DOHH2 (cell line): Measurements from ENCODE around the gene BANP.

Source experiments
- H3F3A ChIP-seq: fragments of 200-600 bp; sonication (generic), shearing (Covaris generic); 2 replicates; pipeline ENCODE4 v1.6.0; 2016; ENCODE audit warnings: antibody characterized with exemption, mild to moderate bottlenecking; ENCODE audit not compliant: control insufficient read depth, insufficient read depth
- H3K27ac ChIP-seq: fragments of 200-600 bp; sonication (generic); 2 replicates; pipeline ENCODE4 v1.5.1; 2014; ENCODE audit warnings: low read depth, mild to moderate bottlenecking, low read length, moderate library complexity
- H3K27me3 ChIP-seq: fragments of 200-600 bp; sonication (generic); 2 replicates; pipeline ENCODE4 v1.6.1; 2014; ENCODE audit warnings: mild to moderate bottlenecking, low read length, mixed read lengths; ENCODE audit not compliant: control insufficient read depth
- H3K36me3 ChIP-seq: fragments of 200-600 bp; sonication (generic); 2 replicates; pipeline ENCODE4 v1.6.1; 2014; ENCODE audit warnings: mild to moderate bottlenecking, low read length, moderate library complexity, mixed read lengths; ENCODE audit not compliant: control insufficient read depth
- H3K4me1 ChIP-seq: fragments of 200-600 bp; sonication (generic); 2 replicates; pipeline ENCODE4 v1.6.1; 2014; ENCODE audit warnings: mild to moderate bottlenecking, low read length, mixed read lengths; ENCODE audit not compliant: control insufficient read depth
- H3K4me2 ChIP-seq: fragments of 200-600 bp; sonication (generic); 2 replicates; pipeline ENCODE4 v1.6.0; 2014; ENCODE audit warnings: mild to moderate bottlenecking, low read length, moderate library complexity
- H3K4me3 ChIP-seq: fragments of 200-600 bp; sonication (generic); 2 replicates; pipeline ENCODE4 v1.5.1; 2014; ENCODE audit warnings: mild to moderate bottlenecking, low read length, mixed read lengths
- H3K79me2 ChIP-seq: fragments of 200-600 bp; sonication (generic); 2 replicates; pipeline ENCODE4 v1.6.1; 2014; ENCODE audit warnings: mild to moderate bottlenecking, low read length, mixed read lengths; ENCODE audit not compliant: control insufficient read depth
- H3K9me2 ChIP-seq: fragments of 200-600 bp; sonication (generic); replicated peaks from 2 replicates; pipeline ENCODE4 v1.6.1; 2014; ENCODE audit warnings: mild to moderate bottlenecking, low read length, mixed read lengths; ENCODE audit not compliant: control insufficient read depth
- H3K9me3 ChIP-seq: fragments of 200-600 bp; sonication (generic); 2 replicates; pipeline ENCODE4 v1.6.1; 2014; ENCODE audit warnings: antibody characterized with exemption, low read length, mixed read lengths; ENCODE audit not compliant: control insufficient read depth, insufficient read depth
- H4K20me1 ChIP-seq: fragments of 200-600 bp; sonication (generic); 2 replicates; pipeline ENCODE4 v1.6.0; 2014; ENCODE audit warnings: low read depth, mild to moderate bottlenecking, antibody characterized with exemption, low read length, moderate library complexity; ENCODE audit not compliant: control insufficient read depth, insufficient read depth
- CTCF ChIP-seq: fragments of 200-600 bp; sonication (generic); IDR thresholded peaks from one replicate; pipeline ENCODE4 v1.5.1; 2014; ENCODE audit warnings: antibody characterized with exemption, mild to moderate bottlenecking, low read depth, low read length; ENCODE audit not compliant: poor library complexity, severe bottlenecking
- EZH2phosphoT487 ChIP-seq: fragments of 200-600 bp; sonication (generic); IDR thresholded peaks from 2 replicates; pipeline ENCODE4 v1.6.1; 2017; ENCODE audit warnings: borderline replicate concordance, mild to moderate bottlenecking, antibody characterized with exemption, low read length, moderate library complexity, mixed read lengths

The BANP gene

GRCh38 chr16:87938412-87938949 is 12.8 kb upstream of the BANP start:
- H3K4me2 ChIP-seq = no peak overlapping the region
- 0 out of 2 replicates have a peak, but pooled peaks cover 3% of the 10 kb centered on the region for H3K27me3 ChIP-seq
- H4K20me1 ChIP-seq = no peaks in the 10 kb centered on the region
- no peak overlapping the region for H3K4me3 ChIP-seq
- H3K9me3 ChIP-seq = no peaks in the 10 kb centered on the region
- H3K36me3 ChIP-seq = no peaks in the 10 kb centered on the region
- no peaks in the 10 kb centered on the region for H3K9me2 ChIP-seq
- no peak overlapping the region for H3K27ac ChIP-seq
- no peak for TF ChIP-seq EZH2phosphoT487
- TF ChIP-seq CTCF = no peak
- H3F3A ChIP-seq = no peaks in the 10 kb centered on the region
- no peaks in the 10 kb centered on the region for H3K4me1 ChIP-seq
- H3K79me2 ChIP-seq = no peaks in the 10 kb centered on the region

GRCh38 chr16:87939562-87940423 is 11.4 kb upstream of the BANP start:
- no peaks in the 10 kb centered on the region for H3F3A ChIP-seq

GRCh38 chr16:87942680-87943079 is 8.6 kb upstream of the BANP start:
- Histone ChIP-seq H3K36me3 (no peaks in the 10 kb centered on the region), H3F3A (no peaks in the 10 kb centered on the region), H3K79me2 (no peaks in the 10 kb centered on the region), H3K9me2 (no peaks in the 10 kb centered on the region), H3K27me3 (0 out of 2 replicates have a peak, but pooled peaks cover 7% of the 10 kb centered on the region), H3K4me3 (no peak overlapping the region), H3K4me2 (no peak overlapping the region), H3K9me3 (no peaks in the 10 kb centered on the region), H3K27ac (no peak overlapping the region), H3K4me1 (no peaks in the 10 kb centered on the region), H4K20me1 (no peaks in the 10 kb centered on the region)
- TF ChIP-seq EZH2phosphoT487 (no peak), CTCF (no peak)

More at GRCh38 chr16:87939562-87940423, 11.4 kb upstream of the BANP start:
- Histone ChIP-seq H3K27me3 (0 out of 2 replicates have a peak, but pooled peaks cover 3% of the 10 kb centered on the region), H3K36me3 (no peaks in the 10 kb centered on the region), H3K4me2 (no peak overlapping the region), H4K20me1 (no peaks in the 10 kb centered on the region), H3K79me2 (no peaks in the 10 kb centered on the region), H3K9me3 (no peaks in the 10 kb centered on the region), H3K4me3 (no peak overlapping the region), H3K27ac (no peak overlapping the region), H3K4me1 (no peaks in the 10 kb centered on the region), H3K9me2 (no peaks in the 10 kb centered on the region)
- TF ChIP-seq CTCF = no peak
- TF ChIP-seq EZH2phosphoT487 = no peak
